OCI-LY1 (cell line): Measurements from ENCODE around the gene UGT2B17.
"Not testable (repeated sequence)": the region's sequence is repeated elsewhere in the genome, so short reads cannot be mapped to it uniquely, and the experiment has no call there.

Source experiments
- H2AFZ ChIP-seq: fragments of 200-600 bp; sonication (generic), shearing (Covaris generic); 2 replicates; pipeline ENCODE4 v1.6.0; 2014; ENCODE audit warnings: antibody characterized with exemption, mild to moderate bottlenecking, low read length
- H3F3A ChIP-seq: fragments of 200-600 bp; sonication (generic), shearing (Covaris generic); 2 replicates; pipeline ENCODE4 v1.6.0; 2014; ENCODE audit warnings: mild to moderate bottlenecking, antibody characterized with exemption, low read length, moderate library complexity; ENCODE audit not compliant: insufficient read depth
- H3K27ac ChIP-seq: fragments of 200-600 bp; sonication (generic); 2 replicates; pipeline ENCODE4 v1.5.1; 2014; ENCODE audit warnings: low read length, mixed run types, mild to moderate bottlenecking, low read depth; ENCODE audit not compliant: poor library complexity, severe bottlenecking
- H3K27me3 ChIP-seq: fragments of 200-600 bp; sonication (generic); 2 replicates; pipeline ENCODE4 v1.6.0; 2014; ENCODE audit warnings: antibody characterized with exemption, mild to moderate bottlenecking, low read length, moderate library complexity; ENCODE audit not compliant: insufficient read depth
- H3K36me3 ChIP-seq: fragments of 200-600 bp; sonication (generic); 2 replicates; pipeline ENCODE4 v1.6.1; 2014; ENCODE audit warnings: mild to moderate bottlenecking, antibody characterized with exemption, low read length, moderate library complexity, mixed read lengths; ENCODE audit not compliant: insufficient read depth
- H3K4me1 ChIP-seq: fragments of 200-600 bp; sonication (generic); 2 replicates; pipeline ENCODE4 v1.5.1; 2014; ENCODE audit warnings: mild to moderate bottlenecking, low read length, moderate library complexity; ENCODE audit not compliant: insufficient read depth, severe bottlenecking
- H3K4me2 ChIP-seq: fragments of 200-600 bp; sonication (generic), shearing (Covaris generic); 2 replicates; pipeline ENCODE4 v1.6.1; 2014; ENCODE audit warnings: low read length
- H3K4me3 ChIP-seq: fragments of 200-600 bp; sonication (generic); 2 replicates; pipeline ENCODE4 v1.5.1; 2014; ENCODE audit warnings: low read length, low read depth, mild to moderate bottlenecking, mixed read lengths; ENCODE audit not compliant: poor library complexity, severe bottlenecking
- H3K79me2 ChIP-seq: fragments of 200-600 bp; shearing (Covaris generic); 2 replicates; pipeline ENCODE4 v1.6.1; 2016; ENCODE audit warnings: mixed run types, low read length, mixed read lengths; ENCODE audit not compliant: insufficient read depth
- H3K9ac ChIP-seq: fragments of 200-600 bp; sonication (generic), shearing (Covaris generic); 2 replicates; pipeline ENCODE4 v1.6.1; 2014; ENCODE audit warnings: mild to moderate bottlenecking, low read length, mixed read lengths
- H3K9me2 ChIP-seq: fragments of 200-600 bp; sonication (generic), shearing (Covaris generic); 2 replicates; pipeline ENCODE4 v1.6.1; 2014; ENCODE audit warnings: low read depth, mild to moderate bottlenecking, low read length, mixed read lengths
- H3K9me3 ChIP-seq: fragments of 200-600 bp; shearing (Covaris generic); 2 replicates; pipeline ENCODE4 v1.6.1; 2014; ENCODE audit warnings: low read length, mixed read lengths
- H4K20me1 ChIP-seq: fragments of 200-600 bp; sonication (generic), shearing (Covaris generic); 2 replicates; pipeline ENCODE4 v1.6.0; 2016; ENCODE audit warnings: mild to moderate bottlenecking, low read length; ENCODE audit not compliant: insufficient read depth
- CTCF ChIP-seq: fragments of 200-600 bp; sonication (generic), shearing (Covaris generic); IDR thresholded peaks from 2 replicates; pipeline ENCODE4 v1.5.1; 2017; ENCODE audit warnings: mild to moderate bottlenecking, antibody characterized with exemption, low read length, moderate library complexity, mixed read lengths
- EZH2 ChIP-seq: fragments of 200-600 bp; sonication (generic), shearing (Covaris generic); IDR thresholded peaks from 2 replicates; pipeline ENCODE4 v1.8.0; 2017; ENCODE audit warnings: borderline replicate concordance, mixed run types, mild to moderate bottlenecking, antibody characterized with exemption, low read length, moderate library complexity, mixed read lengths

Gene UGT2B17

GRCh38 chr4:68569466-68570121 is 6.5 kb downstream of the UGT2B17 start:
- H3K79me2 ChIP-seq = no peaks in the 10 kb centered on the region
- H2AFZ ChIP-seq = no peak overlapping the region
- H3K4me3 ChIP-seq = no peak overlapping the region

GRCh38 chr4:68569036-68569435 is 7.1 kb downstream of the UGT2B17 start:
- not testable (repeated sequence) for H3K4me2 ChIP-seq, H4K20me1 ChIP-seq, H2AFZ ChIP-seq, H3K79me2 ChIP-seq, H3K4me1 ChIP-seq, H3K27me3 ChIP-seq, H3K27ac ChIP-seq, H3K4me3 ChIP-seq, H3K36me3 ChIP-seq, H3K9ac ChIP-seq, H3K9me3 ChIP-seq, H3F3A ChIP-seq, H3K9me2 ChIP-seq

More at GRCh38 chr4:68569466-68570121, 6.5 kb downstream of the UGT2B17 start:
- Histone ChIP-seq H4K20me1 (no peaks in the 10 kb centered on the region), H3K9me3 (no peaks in the 10 kb centered on the region), H3F3A (no peaks in the 10 kb centered on the region), H3K27ac (no peak overlapping the region), H3K4me2 (no peak overlapping the region), H3K9me2 (no peaks in the 10 kb centered on the region), H3K27me3 (no peaks in the 10 kb centered on the region), H3K36me3 (no peaks in the 10 kb centered on the region), H3K4me1 (peaks cover 5% of the 10 kb centered on the region), H3K9ac (no peak overlapping the region)
- TF ChIP-seq EZH2 (no peak), CTCF (no peak)

GRCh38 chr4:68568535-68568934 is 7.6 kb downstream of the UGT2B17 start:
- not testable (repeated sequence) for H3K9ac ChIP-seq, H3K9me2 ChIP-seq, H3K4me1 ChIP-seq, H3K27me3 ChIP-seq, H3K9me3 ChIP-seq, H3K79me2 ChIP-seq, H2AFZ ChIP-seq, H4K20me1 ChIP-seq, H3K4me2 ChIP-seq, H3K36me3 ChIP-seq, H3K27ac ChIP-seq, H3K4me3 ChIP-seq, H3F3A ChIP-seq

- not testable (repeated sequence) for H3K4me2 ChIP-seq, H3F3A ChIP-seq, H2AFZ ChIP-seq
Measured at GRCh38 chr4:68566364-68566763, 9.8 kb downstream of the UGT2B17 start.

GRCh38 chr4:68565082-68565481 is 11.0 kb downstream of the UGT2B17 start:
- H3K4me3 ChIP-seq, H3K9me3 ChIP-seq, H3K79me2 ChIP-seq, H3K4me2 ChIP-seq, H3K4me1 ChIP-seq, H3K36me3 ChIP-seq, H3F3A ChIP-seq, H2AFZ ChIP-seq, H4K20me1 ChIP-seq, H3K9me2 ChIP-seq, H3K9ac ChIP-seq, H3K27me3 ChIP-seq, H3K27ac ChIP-seq: not testable (repeated sequence)

More at GRCh38 chr4:68566364-68566763, 9.8 kb downstream of the UGT2B17 start:
- H3K4me1 ChIP-seq, H3K4me3 ChIP-seq, H3K9me3 ChIP-seq, H3K27ac ChIP-seq, H3K27me3 ChIP-seq, H3K9ac ChIP-seq, H3K36me3 ChIP-seq, H3K79me2 ChIP-seq, H4K20me1 ChIP-seq, H3K9me2 ChIP-seq: not testable (repeated sequence)

GRCh38 chr4:68560364-68561070 is 15.6 kb downstream of the UGT2B17 start:
- H2AFZ ChIP-seq, H3K27ac ChIP-seq, H3K9me2 ChIP-seq, H3F3A ChIP-seq, H3K36me3 ChIP-seq, H3K4me1 ChIP-seq, H3K4me2 ChIP-seq, H3K9ac ChIP-seq, H3K9me3 ChIP-seq, H3K27me3 ChIP-seq, H4K20me1 ChIP-seq, H3K4me3 ChIP-seq, H3K79me2 ChIP-seq: not testable (repeated sequence)

GRCh38 chr4:68553830-68554229 is 22.3 kb downstream of the UGT2B17 start:
- H3K4me2 ChIP-seq, H2AFZ ChIP-seq, H3K9me3 ChIP-seq, H3K79me2 ChIP-seq, H3K27me3 ChIP-seq, H3K27ac ChIP-seq, H3F3A ChIP-seq, H4K20me1 ChIP-seq, H3K36me3 ChIP-seq, H3K9me2 ChIP-seq, H3K9ac ChIP-seq, H3K4me1 ChIP-seq, H3K4me3 ChIP-seq: not testable (repeated sequence)
